Measurements from ENCODE around the gene TNNT3. TPM values are rescaled to one million over a fixed set of nuclear protein-coding genes. Genes with fewer than 3 reads are reported as not detected.

Gene TNNT3
- total and polyA plus RNA-seq, 2 donors, result 39.3 to 61.6 TPM

GRCh38 chr11:1917523-1918435 is 1.7 kb upstream of the TNNT3 start:
- H3K36me3 ChIP-seq (ENCODE audit: insufficient read depth), result no peaks in the 10 kb centered on the region
- H3K27ac ChIP-seq (ENCODE audit: low read depth), result no peak overlapping the region
- H3K4me1 ChIP-seq (ENCODE audit: insufficient read depth), result no peaks in the 10 kb centered on the region
- WGBS, result 73% methylated on average over 34 of the region's 34 CpGs
- no peak for DNase-seq (ENCODE audit: extremely low spot score)
- H3K4me3 ChIP-seq (ENCODE audit: low read depth, low read length), result no peak overlapping the region

- Histone ChIP-seq H3K27ac (ENCODE audit: low read depth) (no peak overlapping the region), H3K36me3 (ENCODE audit: insufficient read depth) (no peaks in the 10 kb centered on the region), H3K4me3 (ENCODE audit: low read depth, low read length) (no peak overlapping the region), H3K4me1 (ENCODE audit: insufficient read depth) (no peaks in the 10 kb centered on the region)
- no peak for DNase-seq (ENCODE audit: extremely low spot score)
- WGBS, result 85% methylated on average over 29 of the region's 29 CpGs
Observed at GRCh38 chr11:1918436-1919315, 827 bp upstream of the TNNT3 start.

- Histone ChIP-seq H3K4me1 (ENCODE audit: insufficient read depth) (no peaks in the 10 kb centered on the region), H3K36me3 (ENCODE audit: insufficient read depth) (no peaks in the 10 kb centered on the region), H3K4me3 (ENCODE audit: low read depth, low read length) (no peak overlapping the region), H3K27ac (ENCODE audit: low read depth) (no peak overlapping the region)
- 92% methylated on average over 25 of the region's 25 CpGs for WGBS
- no peak for DNase-seq (ENCODE audit: extremely low spot score)
Observed at GRCh38 chr11:1920128-1920908, 815 bp downstream of the TNNT3 start.

- H3K4me3 ChIP-seq (ENCODE audit: low read depth, low read length), result no peak overlapping the region
- no peak for DNase-seq (ENCODE audit: extremely low spot score)
- WGBS, result 75% methylated on average over 21 of the region's 21 CpGs
- no peaks in the 10 kb centered on the region for H3K36me3 ChIP-seq (ENCODE audit: insufficient read depth)
- peak overlapping the region; percentile 46 for H3K27ac ChIP-seq (ENCODE audit: low read depth)
- H3K4me1 ChIP-seq (ENCODE audit: insufficient read depth), result no peaks in the 10 kb centered on the region
Observed at GRCh38 chr11:1920909-1921573, 1.5 kb downstream of the TNNT3 start.

- H3K4me1 ChIP-seq (ENCODE audit: insufficient read depth), result no peaks in the 10 kb centered on the region
- peak overlapping the region; percentile 46 for H3K27ac ChIP-seq (ENCODE audit: low read depth)
- H3K36me3 ChIP-seq (ENCODE audit: insufficient read depth), result no peaks in the 10 kb centered on the region
- 45% methylated on average over 18 of the region's 18 CpGs for WGBS
- H3K4me3 ChIP-seq (ENCODE audit: low read depth, low read length), result no peak overlapping the region
- DNase-seq (ENCODE audit: extremely low spot score), result no peak
Observed at GRCh38 chr11:1921574-1922141, 2.2 kb downstream of the TNNT3 start.

GRCh38 chr11:1922481-1923081 is 3.1 kb downstream of the TNNT3 start:
- no peak overlapping the region for H3K4me3 ChIP-seq (ENCODE audit: low read depth, low read length)
- H3K27ac ChIP-seq (ENCODE audit: low read depth), result no peak overlapping the region
- DNase-seq (ENCODE audit: extremely low spot score), result no peak
- 47% methylated on average over 14 of the region's 14 CpGs for WGBS
- no peaks in the 10 kb centered on the region for H3K36me3 ChIP-seq (ENCODE audit: insufficient read depth)
- no peaks in the 10 kb centered on the region for H3K4me1 ChIP-seq (ENCODE audit: insufficient read depth)

- no peaks in the 10 kb centered on the region for H3K4me1 ChIP-seq (ENCODE audit: insufficient read depth)
- H3K4me3 ChIP-seq (ENCODE audit: low read depth, low read length), result no peak overlapping the region
- H3K36me3 ChIP-seq (ENCODE audit: insufficient read depth), result no peaks in the 10 kb centered on the region
- no peak for DNase-seq (ENCODE audit: extremely low spot score)
- H3K27ac ChIP-seq (ENCODE audit: low read depth), result no peak overlapping the region
- 90% methylated on average over 22 of the region's 22 CpGs for WGBS
Observed at GRCh38 chr11:1923201-1923956, 3.9 kb downstream of the TNNT3 start.

- H3K4me1 ChIP-seq (ENCODE audit: insufficient read depth), result no peaks in the 10 kb centered on the region
- WGBS, result 76% methylated on average over 17 of the region's 17 CpGs
Observed at GRCh38 chr11:1924181-1924580, 4.7 kb downstream of the TNNT3 start.

GRCh38 chr11:1924646-1925372 is 5.3 kb downstream of the TNNT3 start:
- Histone ChIP-seq H3K4me1 (ENCODE audit: insufficient read depth) (no peaks in the 10 kb centered on the region), H3K4me3 (ENCODE audit: low read depth, low read length) (no peak overlapping the region), H3K36me3 (ENCODE audit: insufficient read depth) (no peaks in the 10 kb centered on the region), H3K27ac (ENCODE audit: low read depth) (peak overlapping the region; percentile 49)
- DNase-seq (ENCODE audit: extremely low spot score), result no peak
- WGBS, result 79% methylated on average over 21 of the region's 21 CpGs

More at GRCh38 chr11:1924181-1924580, 4.7 kb downstream of the TNNT3 start:
- Histone ChIP-seq H3K4me3 (ENCODE audit: low read depth, low read length) (no peak overlapping the region), H3K27ac (ENCODE audit: low read depth) (peak overlapping the region; percentile 49), H3K36me3 (ENCODE audit: insufficient read depth) (no peaks in the 10 kb centered on the region)
- DNase-seq (ENCODE audit: extremely low spot score), result no peak

- DNase-seq (ENCODE audit: extremely low spot score), result no peak
- no peaks in the 10 kb centered on the region for H3K36me3 ChIP-seq (ENCODE audit: insufficient read depth)
- no peak overlapping the region for H3K27ac ChIP-seq (ENCODE audit: low read depth)
- H3K4me1 ChIP-seq (ENCODE audit: insufficient read depth), result no peaks in the 10 kb centered on the region
- 92% methylated on average over 23 of the region's 23 CpGs for WGBS
- no peak overlapping the region for H3K4me3 ChIP-seq (ENCODE audit: low read depth, low read length)
Observed at GRCh38 chr11:1925373-1926155, 6.1 kb downstream of the TNNT3 start.

Data from urinary bladder (tissue), 4 donors.